Esophagus muscularis mucosa (tissue), 4 donors: Measurements from ENCODE around the gene RABEP1. TPM values are rescaled to one million over a fixed set of nuclear protein-coding genes. Genes with fewer than 3 reads are reported as not detected.
"Not testable (repeated sequence)": the region's sequence is repeated elsewhere in the genome, so short reads cannot be mapped to it uniquely, and the experiment has no call there.

Experiments
- DNase-seq: peaks from one replicate; pipeline ENCODE4 v3.0.0-alpha.2; 2017; ENCODE audit errors: extremely low spot score
- H3K27ac ChIP-seq, 4 donors: fragments of 200-600 bp; sonication (generic); replicated peaks in 1 of 4; 1 replicate in 3 of 4; 2 replicates in 1 of 4; pipeline ENCODE4 v1.5.1; 2016 to 2019; ENCODE audit warnings: mild to moderate bottlenecking in 1 of 4
- H3K27me3 ChIP-seq, 4 donors: fragments of 200-600 bp; sonication (generic); one replicate each; pipeline versions ENCODE4 v1.5.1 to v1.6.0; 2016 to 2019
- H3K36me3 ChIP-seq, 4 donors: fragments of 200-600 bp; sonication (generic); one replicate each; pipeline ENCODE4 v1.5.1; 2016 to 2019
- H3K4me1 ChIP-seq, 4 donors: fragments of 200-600 bp; sonication (generic); one replicate each; pipeline ENCODE4 v1.5.1; 2016 to 2019
- H3K4me3 ChIP-seq, 4 donors: fragments of 200-600 bp; sonication (generic); 1 replicate in 2 of 4; 2 replicates in 2 of 4; pipeline ENCODE4 v1.5.1; 2016 to 2019; ENCODE audit warnings: mild to moderate bottlenecking in 4 of 4, moderate library complexity in 1 of 4
- H3K9me3 ChIP-seq, 4 donors: fragments of 200-600 bp; sonication (generic); 1 replicate in 3 of 4; 2 replicates in 1 of 4; pipeline ENCODE4 v1.5.1; 2016 to 2019
- EP300 ChIP-seq: sonication (generic); formaldehyde crosslinking; IDR thresholded peaks from one replicate; pipeline ENCODE4 v1.6.1; 2017; ENCODE audit warnings: antibody characterized with exemption
- POLR2A ChIP-seq: fragments of 450-650 bp; IDR thresholded peaks from one replicate; pipeline ENCODE4 v1.6.1; 2017; ENCODE audit warnings: antibody characterized with exemption, moderate library complexity, mild to moderate bottlenecking, low read depth
- POLR2AphosphoS5 ChIP-seq, 2 donors: sonication (generic); formaldehyde crosslinking; IDR thresholded peaks; one replicate each; pipeline ENCODE4 v1.6.1; 2017; ENCODE audit warnings: antibody characterized with exemption in 2 of 2
- WGBS: methylation state at CpG from one replicate; pipeline ENCODE4 v1.1.5; 2018; 5-methylcytosine and 5-hydroxymethylcytosine counted together
- intact Hi-C: fragments of 100-400 bp; cut with DNase I; formaldehyde crosslinking; loops from one replicate; pipeline ENCODE4 v1.15.1; 2023
- total RNA-seq, 4 donors: library from RNA; depleted of rRNA; stranded (reverse); fragments of >200 nt; gene quantifications; one replicate each; pipeline versions ENCODE4 v1.1.0 to v1.2.1, GENCODE V29; 2016
- TF ChIP-seq, protein P1 (sequence below), 3 experiments: fragments of 200-600 bp in 2 of 3; fragments of 450-650 bp in 1 of 3; sonication (generic) in 2 of 3; IDR thresholded peaks; one replicate each; pipeline ENCODE4 v1.5.1; 2017 to 2019; ENCODE audit warnings: antibody characterized with exemption in 3 of 3, mild to moderate bottlenecking in 2 of 3, moderate library complexity in 1 of 3

Gene RABEP1
- total RNA-seq, 4 donors from 2014 or later: 39.5 to 49.7 (median 43.1) TPM

DNA sequence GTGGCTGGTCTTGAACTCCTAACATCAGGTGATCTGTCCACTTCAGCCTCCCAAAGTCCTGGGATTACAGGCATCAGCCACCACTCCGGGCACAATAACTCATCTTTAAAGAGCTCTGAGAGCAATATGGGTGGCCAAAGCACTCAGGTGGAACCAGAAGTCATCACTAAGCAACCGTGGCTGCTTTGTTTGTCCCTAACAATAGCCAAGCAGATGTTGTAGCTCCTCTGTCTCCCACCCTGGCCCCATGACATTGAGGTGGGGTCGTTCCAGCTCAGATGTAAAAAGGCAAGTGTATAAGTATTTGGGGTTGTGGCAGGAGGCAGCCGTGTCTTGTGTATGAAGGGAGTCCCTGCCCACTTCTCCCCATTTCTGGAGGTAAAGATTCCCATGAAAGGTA, 43.8 kb upstream of the RABEP1 start:
- H3K4me1 ChIP-seq: no peaks in the 10 kb centered on the region
- no peak for DNase-seq
- H3K27me3 ChIP-seq: no peaks in the 10 kb centered on the region
- intact Hi-C loops: no loop called here
- no peak overlapping the region for H3K4me3 ChIP-seq
- TF ChIP-seq, protein P1, sequence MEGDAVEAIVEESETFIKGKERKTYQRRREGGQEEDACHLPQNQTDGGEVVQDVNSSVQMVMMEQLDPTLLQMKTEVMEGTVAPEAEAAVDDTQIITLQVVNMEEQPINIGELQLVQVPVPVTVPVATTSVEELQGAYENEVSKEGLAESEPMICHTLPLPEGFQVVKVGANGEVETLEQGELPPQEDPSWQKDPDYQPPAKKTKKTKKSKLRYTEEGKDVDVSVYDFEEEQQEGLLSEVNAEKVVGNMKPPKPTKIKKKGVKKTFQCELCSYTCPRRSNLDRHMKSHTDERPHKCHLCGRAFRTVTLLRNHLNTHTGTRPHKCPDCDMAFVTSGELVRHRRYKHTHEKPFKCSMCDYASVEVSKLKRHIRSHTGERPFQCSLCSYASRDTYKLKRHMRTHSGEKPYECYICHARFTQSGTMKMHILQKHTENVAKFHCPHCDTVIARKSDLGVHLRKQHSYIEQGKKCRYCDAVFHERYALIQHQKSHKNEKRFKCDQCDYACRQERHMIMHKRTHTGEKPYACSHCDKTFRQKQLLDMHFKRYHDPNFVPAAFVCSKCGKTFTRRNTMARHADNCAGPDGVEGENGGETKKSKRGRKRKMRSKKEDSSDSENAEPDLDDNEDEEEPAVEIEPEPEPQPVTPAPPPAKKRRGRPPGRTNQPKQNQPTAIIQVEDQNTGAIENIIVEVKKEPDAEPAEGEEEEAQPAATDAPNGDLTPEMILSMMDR (IDR thresholded peaks at IDR 0.05): no peak
- TF ChIP-seq POLR2AphosphoS5 (IDR thresholded peaks at IDR 0.05) (no peak), POLR2A (no peak), EP300 (no peak)
- 68% methylated on average over 4 of the region's 4 CpGs for WGBS
- H3K27ac ChIP-seq: no peak overlapping the region
- H3K9me3 ChIP-seq: no peaks in the 10 kb centered on the region
- H3K36me3 ChIP-seq: peaks cover 0 to 18% (median 5%) of the 10 kb centered on the region in 4 donors

DNA sequence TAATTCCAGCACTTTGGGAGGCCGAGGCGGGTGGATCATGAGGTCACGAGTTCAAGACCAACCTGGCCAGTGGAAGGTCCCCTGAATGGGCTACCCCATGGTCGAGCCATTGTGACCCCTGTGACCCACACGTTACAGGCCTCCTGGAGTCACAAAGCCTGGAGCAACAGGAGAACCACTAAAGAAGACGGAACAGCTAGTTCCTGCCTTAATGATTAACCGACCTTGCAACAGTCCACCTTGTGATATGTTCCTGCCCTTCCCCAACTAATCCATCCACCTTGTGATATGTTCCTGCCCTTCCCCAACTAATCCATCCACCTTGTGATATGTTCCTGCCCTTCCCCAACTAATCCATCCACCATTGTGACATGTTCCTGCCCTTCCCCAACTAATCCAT, 42.3 kb upstream of the RABEP1 start:
- DNase-seq: not testable (repeated sequence)

GRCh38 chr17:5241861-5242671, 40.0 kb upstream of the RABEP1 start:
- TF ChIP-seq POLR2AphosphoS5 (IDR thresholded peaks at IDR 0.05): no peak
- TF ChIP-seq, protein P1 (IDR thresholded peaks at IDR 0.05): no peak
- TF ChIP-seq EP300: no peak
- no peak for TF ChIP-seq POLR2A
- no peaks in the 10 kb centered on the region for H3K9me3 ChIP-seq
- no peak overlapping the region for H3K27ac ChIP-seq
- no peaks in the 10 kb centered on the region for H3K36me3 ChIP-seq
- no peaks in the 10 kb centered on the region for H3K4me1 ChIP-seq
- H3K27me3 ChIP-seq: peaks cover 0 to 13% (median 0%) of the 10 kb centered on the region in 4 donors
- intact Hi-C loops: no loop called here
- 71% methylated on average over 9 of the region's 10 CpGs for WGBS
- no peak for DNase-seq
- H3K4me3 ChIP-seq: no peak overlapping the region

More for the DNA sequence above, 42.3 kb upstream of the RABEP1 start:
- 84% methylated on average over 7 of the region's 7 CpGs for WGBS
- H3K4me3 ChIP-seq, H3K4me1 ChIP-seq, intact Hi-C loops, H3K36me3 ChIP-seq, H3K27ac ChIP-seq, H3K27me3 ChIP-seq, H3K9me3 ChIP-seq: not testable (repeated sequence)

GRCh38 chr17:5247621-5248020, 34.5 kb upstream of the RABEP1 start:
- 91% methylated on average over 8 of the region's 8 CpGs for whole genome bisulfite sequencing
- H3K4me3 ChIP-seq: no peak overlapping the region
- H3K27me3 ChIP-seq: peaks cover 0 to 22% (median 0%) of the 10 kb centered on the region in 4 donors
- no peak overlapping the region for H3K27ac ChIP-seq
- no peak for DNase-seq
- H3K9me3 ChIP-seq: no peaks in the 10 kb centered on the region
- intact Hi-C loops: no loop called here
- no peaks in the 10 kb centered on the region for H3K36me3 ChIP-seq
- H3K4me1 ChIP-seq: no peaks in the 10 kb centered on the region
- TF ChIP-seq POLR2A (no peak), EP300 (no peak), POLR2AphosphoS5 (IDR thresholded peaks at IDR 0.05) (no peak)
- TF ChIP-seq, protein P1 (IDR thresholded peaks at IDR 0.05): no peak

- H3K36me3 ChIP-seq: no peaks in the 10 kb centered on the region
- no peak for DNase-seq
- TF ChIP-seq, protein P1 (IDR thresholded peaks at IDR 0.05): no peak
- no peak for TF ChIP-seq POLR2AphosphoS5 (IDR thresholded peaks at IDR 0.05)
- no peak for TF ChIP-seq EP300
- no peak for TF ChIP-seq POLR2A
- H3K27me3 ChIP-seq: peaks cover 0 to 22% (median 0%) of the 10 kb centered on the region in 4 donors
- H3K27ac ChIP-seq: no peak overlapping the region
- H3K4me3 ChIP-seq: no peak overlapping the region
- no peaks in the 10 kb centered on the region for H3K4me1 ChIP-seq
- intact Hi-C loops: no loop called here
- WGBS: 67% methylated on average over 19 of the region's 22 CpGs
- H3K9me3 ChIP-seq: no peaks in the 10 kb centered on the region
Observed at GRCh38 chr17:5248821-5249479, 33.1 kb upstream of the RABEP1 start.
